HG02885 (cell line): Measurements from ENCODE around the gene TMPRSS6.

Experiments used
- ATAC-seq: cut with Tn5 transposase; IDR thresholded peaks from one replicate; pipeline ENCODE4 v1.9.1; 2021; ENCODE audit warnings: mild to moderate bottlenecking; ENCODE audit not compliant: unreplicated experiment, poor library complexity

TMPRSS6 gene

DNA sequence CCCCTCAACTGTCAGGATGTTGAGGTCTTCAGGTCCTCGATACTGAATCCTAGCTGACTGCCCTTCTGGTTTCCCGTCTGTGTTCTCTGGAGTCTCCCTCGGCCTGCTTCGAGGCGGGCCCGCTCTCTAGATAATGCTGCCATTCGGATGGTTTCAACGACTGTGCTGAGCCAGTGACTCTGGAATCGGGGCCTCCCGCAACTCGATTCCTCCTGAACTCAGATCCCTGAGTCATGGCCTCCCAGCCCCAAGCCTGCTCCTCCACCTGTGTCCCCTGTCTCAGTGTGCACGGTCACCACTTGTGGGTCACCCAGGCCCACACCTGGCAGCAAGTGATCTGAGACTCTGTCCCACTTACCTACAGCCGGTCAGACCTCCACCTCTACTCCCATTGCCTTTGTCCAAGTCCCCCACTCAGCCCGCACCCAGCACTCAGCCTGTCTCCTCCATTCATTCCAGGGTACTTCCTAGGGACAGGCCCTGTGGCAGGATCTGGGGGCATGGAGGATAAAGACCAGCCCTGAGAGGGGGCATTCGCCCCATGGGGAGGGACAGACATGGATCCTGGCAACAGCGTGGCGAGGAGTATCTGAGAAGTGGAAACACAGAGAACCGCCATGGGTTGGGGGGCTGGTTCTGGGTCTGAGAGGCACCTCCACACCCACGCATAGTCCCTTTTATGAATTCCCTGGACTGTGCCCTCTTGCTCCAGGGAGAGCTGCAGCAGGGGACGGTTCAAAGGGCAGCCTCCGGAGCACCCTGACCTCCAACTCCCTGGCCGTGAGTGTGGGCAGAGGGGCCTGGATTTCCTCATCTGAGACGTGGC, 75.7 kb downstream of the TMPRSS6 start:
- no peak for ATAC-seq

DNA sequence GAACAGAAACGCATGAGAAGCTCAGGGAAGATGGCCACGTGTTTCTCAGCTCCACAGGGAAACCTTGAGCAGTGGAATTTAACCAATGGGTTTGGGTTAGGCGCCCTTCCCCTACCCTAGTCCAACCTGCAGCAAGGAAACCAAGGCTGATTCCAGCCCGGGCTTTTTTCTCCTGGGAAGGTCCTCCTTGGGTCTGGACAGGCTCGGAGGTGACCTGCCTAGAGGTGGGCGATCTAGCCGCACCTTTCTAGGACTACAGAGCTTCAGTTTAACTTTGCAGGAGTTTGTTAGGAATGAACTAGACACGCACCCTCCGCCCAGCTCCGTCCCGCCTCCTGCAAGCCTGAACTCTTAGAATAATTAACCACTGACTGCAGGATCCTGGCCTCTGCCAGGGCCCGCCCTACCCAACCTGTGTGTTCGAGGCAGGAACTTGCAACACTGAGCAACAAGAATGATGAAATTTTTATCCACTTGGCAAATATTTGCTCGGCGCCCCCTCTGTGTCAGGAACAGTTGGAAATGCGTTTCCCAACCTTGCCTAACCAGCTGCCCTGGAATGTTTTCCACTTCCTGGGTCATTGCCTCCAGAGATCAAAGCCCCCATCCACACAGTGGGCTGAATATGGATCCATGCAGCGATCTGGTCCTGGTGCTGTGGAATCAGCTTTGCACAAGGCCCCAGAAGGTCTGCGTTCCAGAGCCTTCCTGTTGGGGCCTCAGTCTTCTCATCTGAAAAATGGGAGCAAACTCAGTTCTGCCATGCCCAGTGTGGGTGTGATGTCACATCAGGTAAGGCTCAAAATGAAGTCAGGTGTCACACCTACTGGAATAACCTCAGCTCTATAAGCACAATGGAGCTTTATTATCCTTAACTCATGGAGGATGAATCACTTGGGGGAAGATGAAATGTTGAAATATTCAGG, 76.7 kb downstream of the TMPRSS6 start:
- no peak for ATAC-seq

DNA sequence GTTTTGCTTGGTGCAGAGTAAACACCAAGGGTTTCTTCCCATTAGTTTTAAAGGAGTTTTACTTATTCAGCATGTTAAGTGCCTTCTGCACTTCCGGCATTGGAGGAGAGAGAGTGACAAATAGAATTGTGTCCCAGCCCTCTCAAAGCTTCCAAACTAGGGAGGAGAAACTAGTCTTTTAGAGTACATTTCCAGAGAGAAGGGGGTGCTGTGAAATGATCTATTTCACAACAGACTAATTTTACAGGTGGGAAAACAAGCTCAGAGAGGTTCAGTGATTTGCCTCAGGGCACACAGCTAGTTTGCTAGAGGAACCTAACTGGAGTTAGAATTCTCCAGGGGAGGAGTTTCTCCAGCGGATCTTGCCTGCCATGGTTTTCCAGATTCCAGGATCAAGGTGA, 77.4 kb downstream of the TMPRSS6 start:
- no peak for ATAC-seq

DNA sequence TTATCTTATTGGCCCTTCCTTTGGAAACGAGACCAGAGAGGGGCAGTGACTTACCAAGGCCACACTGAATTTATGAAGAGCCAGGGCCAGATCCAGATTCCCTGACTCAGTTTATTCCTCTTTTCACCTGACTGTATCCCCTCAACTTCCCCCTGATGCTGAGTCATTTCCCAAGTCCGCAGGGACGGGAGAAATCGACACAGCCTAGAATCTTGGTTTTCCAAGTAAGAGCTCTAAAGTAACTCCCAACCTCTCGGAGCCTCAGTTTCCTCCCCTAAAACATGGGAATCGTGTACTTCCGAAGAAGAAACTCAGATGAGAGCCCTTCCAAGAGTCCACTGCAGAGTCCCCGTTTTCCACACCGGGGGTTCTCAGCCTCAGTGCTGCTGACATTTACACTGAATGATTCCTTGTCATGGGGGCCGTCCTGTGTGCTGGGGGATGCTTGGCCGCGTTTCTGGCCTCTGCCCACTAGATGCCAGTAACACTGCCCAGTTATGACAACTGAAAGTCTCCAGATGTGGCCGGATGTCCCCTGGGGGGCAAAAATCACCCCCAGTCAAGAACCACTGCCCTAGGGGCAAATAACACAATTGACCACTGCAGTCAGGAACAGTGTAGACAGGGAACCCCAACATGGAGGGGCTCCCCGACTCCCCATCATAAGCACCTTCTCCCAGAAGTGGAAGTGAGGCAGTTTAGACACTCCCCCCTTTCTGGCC, 78.8 kb downstream of the TMPRSS6 start:
- no peak for ATAC-seq

DNA sequence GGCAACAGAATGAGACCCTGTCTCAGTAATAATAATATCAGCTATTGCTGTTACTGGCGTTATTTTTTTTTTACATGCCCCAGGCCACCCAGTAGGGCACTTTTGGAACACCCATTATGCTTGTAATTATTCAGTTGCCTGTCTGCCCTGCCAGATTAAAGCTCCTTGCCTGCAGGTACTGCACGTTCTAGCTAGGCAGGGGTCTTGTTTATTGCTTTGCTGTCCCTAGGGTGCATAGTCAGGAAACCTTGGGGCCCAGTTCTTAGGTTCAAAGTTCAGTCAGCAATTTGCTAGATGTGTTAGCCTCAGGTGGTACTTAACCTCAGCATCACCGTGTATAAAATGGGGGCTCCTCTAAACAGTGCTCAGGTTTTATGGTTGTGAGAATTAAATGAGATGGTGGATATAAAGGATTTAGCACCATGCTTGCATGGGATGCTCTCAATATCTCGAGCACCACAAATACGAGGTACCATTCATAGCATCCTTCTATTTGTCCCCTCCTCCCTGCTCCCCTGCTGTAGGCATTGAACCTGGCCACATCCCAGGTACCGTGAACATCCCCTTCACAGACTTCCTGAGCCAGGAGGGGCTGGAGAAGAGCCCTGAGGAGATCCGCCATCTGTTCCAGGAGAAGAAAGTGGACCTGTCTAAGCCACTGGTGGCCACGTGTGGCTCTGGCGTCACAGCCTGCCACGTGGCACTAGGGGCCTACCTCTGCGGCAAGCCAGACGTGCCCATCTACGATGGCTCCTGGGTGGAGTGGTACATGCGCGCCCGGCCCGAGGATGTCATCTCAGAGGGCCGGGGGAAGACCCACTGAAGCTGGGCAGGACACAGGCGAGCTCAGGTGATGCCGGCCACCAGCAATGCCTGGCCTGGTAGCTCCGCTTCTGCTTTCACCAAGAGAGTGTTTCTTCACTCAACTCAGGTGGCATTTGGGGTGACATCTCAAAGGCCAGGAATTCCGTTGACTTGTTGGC, 80.5 kb downstream of the TMPRSS6 start:
- no peak for ATAC-seq

DNA sequence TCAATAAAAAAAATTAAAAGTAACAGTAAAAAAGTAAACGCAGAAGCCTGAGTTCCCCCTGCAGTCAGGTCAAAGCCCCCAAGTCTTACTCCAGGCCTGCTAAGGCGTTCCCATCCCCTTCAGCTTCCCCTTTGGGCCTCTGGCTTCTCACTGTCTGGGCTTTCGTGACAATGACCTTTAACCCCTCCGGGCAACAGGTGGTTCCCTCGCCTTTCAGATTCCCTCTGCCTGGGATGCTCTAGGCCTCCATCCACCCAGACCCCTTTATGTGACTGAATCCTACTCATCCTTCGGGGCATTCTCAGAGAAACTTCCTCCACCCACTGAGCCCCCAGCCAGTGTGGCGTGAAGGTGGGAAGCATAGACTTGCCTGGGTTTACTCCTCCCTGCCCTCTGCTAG, 82.0 kb downstream of the TMPRSS6 start:
- no peak for ATAC-seq

DNA sequence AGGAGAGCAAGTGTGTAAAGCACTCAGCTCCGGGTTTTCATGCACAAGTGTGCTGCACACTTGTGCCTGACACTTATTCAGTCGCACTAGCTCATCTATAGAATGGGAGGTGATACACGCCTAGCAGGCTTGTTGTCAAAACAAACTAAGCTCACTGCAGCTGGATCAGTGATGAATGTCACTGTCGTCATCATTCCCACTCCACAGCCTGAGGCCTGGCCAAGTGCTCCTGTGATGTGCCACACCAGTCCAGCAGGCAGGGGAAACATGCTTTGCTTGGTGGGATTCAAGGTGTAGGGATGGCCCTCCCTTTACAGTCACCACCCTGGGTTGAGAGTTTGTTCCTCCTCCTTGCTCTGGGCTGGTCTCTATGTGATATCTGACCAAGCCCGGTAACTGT, 83.2 kb downstream of the TMPRSS6 start:
- no peak for ATAC-seq

DNA sequence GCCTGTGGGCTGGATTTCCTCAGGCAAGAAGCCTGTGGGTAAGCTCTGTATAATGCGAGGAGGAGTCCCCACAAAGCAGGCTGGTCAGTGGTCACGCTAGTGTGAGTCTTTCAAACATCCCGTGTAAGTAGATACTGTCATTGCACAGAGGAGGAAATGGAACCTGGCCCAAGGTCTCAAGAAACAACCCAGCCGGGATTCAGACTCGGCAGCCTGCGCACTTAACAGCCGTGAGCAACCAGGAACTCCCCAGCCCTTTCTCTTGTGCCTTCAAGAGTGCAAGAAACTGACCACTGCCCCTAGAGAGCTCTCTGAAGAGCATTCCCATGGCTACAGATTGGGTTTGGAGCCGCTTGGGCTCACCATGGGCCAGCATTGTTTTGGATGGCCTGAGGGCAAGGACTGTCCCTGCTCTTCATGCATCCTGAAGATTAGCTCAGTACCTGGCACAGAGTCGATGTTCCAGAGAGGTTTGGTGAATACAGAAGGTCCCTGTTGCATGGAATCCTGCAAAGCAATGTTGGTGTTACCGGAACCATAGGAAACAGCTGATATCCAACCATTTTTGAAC, 83.9 kb downstream of the TMPRSS6 start:
- no peak for ATAC-seq

DNA sequence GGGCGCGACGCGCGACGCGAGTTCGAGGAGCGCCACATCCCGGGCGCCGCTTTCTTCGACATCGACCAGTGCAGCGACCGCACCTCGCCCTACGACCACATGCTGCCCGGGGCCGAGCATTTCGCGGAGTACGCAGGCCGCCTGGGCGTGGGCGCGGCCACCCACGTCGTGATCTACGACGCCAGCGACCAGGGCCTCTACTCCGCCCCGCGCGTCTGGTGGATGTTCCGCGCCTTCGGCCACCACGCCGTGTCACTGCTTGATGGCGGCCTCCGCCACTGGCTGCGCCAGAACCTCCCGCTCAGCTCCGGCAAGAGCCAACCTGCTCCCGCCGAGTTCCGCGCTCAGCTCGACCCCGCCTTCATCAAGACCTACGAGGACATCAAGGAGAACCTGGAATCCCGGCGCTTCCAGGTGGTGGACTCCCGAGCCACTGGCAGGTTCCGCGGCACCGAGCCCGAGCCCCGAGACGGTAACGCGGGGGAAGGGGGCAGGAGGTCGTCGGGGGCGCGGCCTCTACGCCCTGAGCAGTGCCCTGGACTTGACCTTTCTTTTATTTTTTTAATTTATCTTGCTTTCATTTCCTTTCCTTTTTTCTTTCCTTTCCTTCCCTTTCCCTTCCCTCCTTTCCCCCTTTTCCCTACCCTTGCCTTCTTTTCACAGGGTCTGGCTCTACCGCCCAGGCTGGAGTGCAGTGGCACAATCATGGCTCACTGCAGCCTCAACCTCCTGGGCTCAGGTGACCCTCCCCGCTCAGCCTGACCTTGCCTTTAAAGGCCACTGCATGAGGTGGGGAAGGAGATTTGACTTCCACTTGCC, 85.0 kb downstream of the TMPRSS6 start:
- no peak for ATAC-seq

DNA sequence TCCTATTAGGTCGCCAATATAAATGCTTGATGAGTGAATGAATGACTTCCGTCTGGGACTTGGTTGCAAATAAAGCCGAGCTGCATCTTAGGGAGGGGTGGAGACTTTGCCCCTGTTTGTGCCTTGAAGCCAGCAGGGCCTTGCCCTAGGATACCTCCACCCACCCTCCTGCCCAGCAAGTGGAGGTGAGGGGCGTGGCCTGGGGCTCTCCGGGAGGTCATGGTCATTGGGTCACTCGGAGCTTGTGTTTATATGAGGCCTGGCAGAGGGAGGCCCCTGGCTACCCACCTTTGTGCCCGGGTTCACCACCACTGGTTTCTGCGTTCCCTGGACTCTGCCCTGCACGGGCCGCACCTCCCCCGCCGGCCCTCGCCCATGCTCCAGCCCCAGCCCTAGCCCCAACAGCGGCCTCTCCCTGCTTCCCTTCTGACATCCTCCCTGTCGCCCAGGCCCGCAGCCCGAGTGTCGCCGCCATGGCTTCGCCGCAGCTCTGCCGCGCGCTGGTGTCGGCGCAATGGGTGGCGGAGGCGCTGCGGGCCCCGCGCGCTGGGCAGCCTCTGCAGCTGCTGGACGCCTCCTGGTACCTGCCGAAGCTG, 85.7 kb downstream of the TMPRSS6 start:
- no peak for ATAC-seq

DNA sequence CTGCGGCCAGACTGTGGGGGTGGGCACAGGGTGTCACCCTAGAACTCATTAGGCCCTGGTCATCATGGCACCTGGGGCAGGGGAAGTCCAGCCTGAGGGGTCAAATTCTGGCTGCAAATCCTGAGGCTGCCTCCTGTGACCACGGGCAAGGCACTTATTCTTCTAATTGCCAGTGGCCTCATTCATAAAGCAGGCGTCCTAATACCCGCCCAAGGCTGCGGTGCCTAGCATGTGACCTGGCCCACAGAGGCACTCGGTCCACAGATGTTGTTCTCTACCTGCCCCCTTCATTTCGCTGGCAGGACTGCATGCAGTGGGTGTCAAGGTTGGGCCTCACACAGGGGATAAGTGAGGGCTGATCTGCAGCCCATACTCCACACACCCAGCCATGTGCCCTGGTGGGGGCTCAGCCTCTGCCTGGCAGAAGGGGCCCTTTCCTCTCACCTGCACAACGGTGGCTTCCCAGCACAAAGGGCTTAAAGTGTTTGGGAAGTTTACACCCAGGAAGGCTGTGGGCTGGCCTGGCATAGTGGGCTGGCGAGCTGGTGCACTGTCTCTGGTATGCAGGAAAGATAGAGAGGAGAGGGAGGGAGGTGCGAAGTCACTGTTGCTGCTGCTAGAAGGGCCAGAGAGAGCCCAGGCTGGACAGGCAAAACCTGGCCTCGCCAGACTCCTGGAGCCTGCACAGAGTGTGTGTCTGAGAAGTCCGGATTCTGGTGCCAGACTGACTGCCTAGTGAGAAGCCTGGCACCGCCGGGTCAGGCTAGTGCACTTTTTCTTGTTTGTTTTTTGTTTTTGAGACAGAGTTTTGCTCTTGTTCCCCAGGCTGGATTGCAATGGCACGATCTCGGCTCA, 86.8 kb downstream of the TMPRSS6 start:
- ATAC-seq = no peak

DNA sequence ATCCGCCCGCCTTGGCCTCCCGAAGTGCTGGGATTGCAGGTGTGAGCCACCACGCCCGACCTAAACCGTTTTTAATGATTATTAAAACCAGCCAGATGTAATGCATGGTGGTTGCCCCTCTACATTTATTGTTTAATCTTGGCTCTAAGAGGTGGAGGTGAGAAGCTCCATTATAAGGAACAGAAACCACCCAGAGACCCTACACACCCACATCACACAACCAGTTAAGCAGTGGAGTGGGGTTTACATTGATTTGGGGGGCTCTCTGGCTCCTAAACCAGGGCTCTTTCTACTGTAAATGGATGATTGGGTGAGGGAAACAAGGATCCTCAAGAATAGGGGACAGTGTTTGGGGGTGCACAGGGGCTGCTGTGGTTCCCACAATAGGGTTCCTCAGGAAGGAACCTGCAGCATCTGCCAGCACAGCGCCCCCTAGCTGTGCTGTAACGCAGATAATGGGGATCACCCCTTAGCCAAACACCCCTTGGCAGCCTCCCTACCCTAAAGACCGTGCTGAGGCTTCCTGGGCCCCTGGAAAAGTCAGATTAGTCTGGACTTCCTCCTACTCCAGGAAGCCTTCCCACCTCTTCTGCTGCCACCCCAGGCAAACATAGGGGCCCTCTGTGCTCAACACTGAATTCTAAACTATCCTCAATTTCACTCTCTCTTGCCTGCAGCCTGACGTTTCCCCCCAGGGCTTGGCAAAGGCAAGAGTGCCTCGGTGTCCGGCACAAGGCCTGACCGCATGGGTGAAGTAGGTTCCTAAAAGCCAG, 87.6 kb downstream of the TMPRSS6 start:
- ATAC-seq = no peak

DNA sequence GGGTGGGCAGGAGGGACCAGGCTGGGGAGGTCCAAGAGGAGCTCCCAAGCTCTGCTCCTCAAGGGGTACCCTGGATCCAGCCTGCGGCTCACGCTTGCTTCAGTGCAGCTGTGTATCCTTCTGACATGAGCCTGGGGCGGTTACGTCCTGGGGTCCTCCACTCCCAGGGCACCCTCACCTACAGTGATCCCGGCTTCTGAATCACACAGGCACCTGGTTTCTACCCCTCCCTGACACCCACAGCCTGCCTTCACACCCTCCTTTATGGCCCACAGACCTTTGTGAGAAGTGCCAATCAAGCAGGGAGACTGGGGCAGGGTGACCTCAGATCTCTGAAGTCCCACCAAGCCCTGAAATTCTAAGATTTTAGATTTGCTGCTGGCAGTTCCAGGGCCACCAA, 88.5 kb downstream of the TMPRSS6 start:
- no peak for ATAC-seq

DNA sequence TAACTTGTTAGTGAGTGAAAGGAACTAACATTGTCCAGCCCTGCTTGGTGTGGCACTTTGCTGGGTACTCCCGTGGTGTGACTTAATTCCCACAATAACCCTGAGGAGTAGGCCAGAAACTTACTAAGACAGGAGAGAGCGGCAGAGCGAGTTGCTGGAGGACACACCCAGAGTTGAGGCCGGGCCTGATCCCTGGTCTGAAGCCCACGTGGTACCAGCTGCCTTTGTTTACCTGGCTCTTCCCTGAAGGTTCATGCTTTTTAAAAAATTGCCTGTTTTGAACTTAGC, 89.4 kb downstream of the TMPRSS6 start:
- ATAC-seq = no peak

DNA sequence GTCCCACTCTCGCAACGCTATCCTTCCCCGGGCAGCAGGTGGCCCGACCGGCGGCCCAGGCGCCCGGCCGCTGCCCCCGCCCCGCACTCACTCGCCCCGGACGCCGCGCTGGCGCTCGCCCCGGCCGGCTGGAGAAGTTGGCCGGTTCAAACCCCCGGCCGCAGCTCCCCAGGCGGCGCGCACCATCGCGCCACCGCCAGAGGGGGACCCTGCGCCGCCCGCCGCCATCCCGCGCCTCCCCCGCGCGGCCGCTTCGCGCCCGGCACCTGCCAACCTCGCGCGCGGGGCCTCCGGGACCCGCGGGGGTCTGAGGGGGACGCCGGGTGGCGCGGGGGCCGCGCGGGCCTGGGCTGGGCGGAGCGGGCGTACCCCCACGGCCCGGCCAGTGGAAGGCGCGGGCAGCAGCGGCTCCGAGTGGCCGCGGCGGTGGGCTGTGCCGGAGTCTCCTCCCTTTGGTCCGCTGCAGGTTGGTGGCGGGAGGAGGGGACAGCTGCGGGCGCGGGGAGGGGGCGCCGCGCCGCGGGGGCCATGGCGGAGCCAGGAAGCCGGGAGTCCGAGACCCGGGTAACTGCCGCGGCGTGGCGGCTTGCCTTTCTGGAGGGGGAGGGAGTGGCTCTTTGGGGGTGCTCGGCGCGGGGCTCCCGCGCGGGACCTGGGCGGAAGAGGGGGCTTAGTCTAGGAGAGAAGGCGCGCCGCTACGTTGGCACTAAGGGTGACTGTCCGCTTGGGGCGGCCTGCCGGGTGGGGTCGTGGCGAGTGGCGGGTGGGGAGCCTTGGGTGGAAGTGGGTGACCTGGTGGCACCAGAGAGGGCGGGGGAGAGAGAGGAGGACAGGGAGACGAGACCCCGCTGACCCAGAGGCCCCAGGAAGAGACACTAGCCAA, 90.0 kb downstream of the TMPRSS6 start, which contains the start of the genes MPST and TST:
Gene MPST (plus strand): TSS at position 434 of the 883 bp plus-strand sequence. CDS start 95 bp downstream, at position 529.
Gene TST (minus strand): TSS at position 139 of the 883 bp plus-strand sequence. CDS start 715 bp downstream, outside the sequence.
- ATAC-seq = peak; percentile 80
